ENCODE data around the gene EPB41L4A. TPM values are rescaled to one million over a fixed set of nuclear protein-coding genes. Genes with fewer than 3 reads are reported as not detected.
A peak's percentile ranks its signal among the peaks of the same experiment; 100 is the strongest.

EPB41L4A gene
- total RNA-seq, 4 donors from 2014 or later = 9.1 to 16.2 (median 14.1) TPM

- intact Hi-C loops (cut with DNase I; ENCODE audit: low total_unique reads) = no loop called here
- TF ChIP-seq POLR2A (IDR thresholded peaks at IDR 0.05) = no peak
- TF ChIP-seq CTCF (IDR thresholded peaks at IDR 0.05) = no peak
- no peak for DNase-seq (ENCODE audit: low spot score in 2 of 2)
- H3K4me3 ChIP-seq (ENCODE audit: low read depth, poor library complexity, severe bottlenecking) = no peak overlapping the region
- 84 to 87% methylated on average over 2 of the region's 2 CpGs for WGBS, 2 donors
These were observed 160.5 kb downstream of the EPB41L4A start for GRCh38 chr5:112258571-112258970.

GRCh38 chr5:112257976-112258375 is 161.1 kb downstream of the EPB41L4A start:
- no peak for DNase-seq (ENCODE audit: low spot score in 2 of 2)
- H3K4me3 ChIP-seq (ENCODE audit: low read depth, poor library complexity, severe bottlenecking) = no peak overlapping the region
- intact Hi-C loops (cut with DNase I; ENCODE audit: low total_unique reads) = no loop called here
- TF ChIP-seq POLR2A (IDR thresholded peaks at IDR 0.05) = no peak
- TF ChIP-seq CTCF (IDR thresholded peaks at IDR 0.05) = no peak

GRCh38 chr5:112257005-112257404 is 162.1 kb downstream of the EPB41L4A start:
- no peak for DNase-seq (ENCODE audit: low spot score in 2 of 2)
- TF ChIP-seq CTCF (IDR thresholded peaks at IDR 0.05) (no peak), POLR2A (IDR thresholded peaks at IDR 0.05) (no peak)
- H3K4me3 ChIP-seq (ENCODE audit: low read depth, poor library complexity, severe bottlenecking) = no peak overlapping the region
- intact Hi-C loops (cut with DNase I; ENCODE audit: low total_unique reads) = no loop called here

- intact Hi-C loops (cut with DNase I; ENCODE audit: low total_unique reads) = no loop called here
- H3K4me3 ChIP-seq (ENCODE audit: low read depth, poor library complexity, severe bottlenecking) = no peak overlapping the region
- DNase-seq (ENCODE audit: low spot score in 2 of 2) = no peak
- 63 to 66% methylated on average over 5 of the region's 5 CpGs for WGBS, 2 donors
- TF ChIP-seq POLR2A (IDR thresholded peaks at IDR 0.05) (no peak), CTCF (IDR thresholded peaks at IDR 0.05) (no peak)
These were observed 164.8 kb downstream of the EPB41L4A start for GRCh38 chr5:112254303-112254702.

- whole genome bisulfite sequencing, 2 donors = 42 to 48% methylated on average over 9 of the region's 9 CpGs
- peak in 1 of 2 donors; percentile 30 for DNase-seq (ENCODE audit: low spot score in 2 of 2)
- TF ChIP-seq CTCF (IDR thresholded peaks at IDR 0.05) (no peak), POLR2A (IDR thresholded peaks at IDR 0.05) (no peak)
These were observed 165.4 kb downstream of the EPB41L4A start for GRCh38 chr5:112253478-112254250.

GRCh38 chr5:112250551-112250950 is 168.5 kb downstream of the EPB41L4A start:
- no peak overlapping the region for H3K4me3 ChIP-seq (ENCODE audit: low read depth, poor library complexity, severe bottlenecking)
- no peak for TF ChIP-seq CTCF (IDR thresholded peaks at IDR 0.05)
- no peak for TF ChIP-seq POLR2A (IDR thresholded peaks at IDR 0.05)
- intact Hi-C loops (cut with DNase I; ENCODE audit: low total_unique reads) = no loop called here
- WGBS, 2 donors = 92 to 94% methylated on average over 2 of the region's 2 CpGs
- DNase-seq (ENCODE audit: low spot score in 2 of 2) = no peak

More at GRCh38 chr5:112253478-112254250, 165.4 kb downstream of the EPB41L4A start:
- intact Hi-C loops (cut with DNase I; ENCODE audit: low total_unique reads) = no loop called here
- no peak overlapping the region for H3K4me3 ChIP-seq (ENCODE audit: low read depth, poor library complexity, severe bottlenecking)

All from lower leg skin (tissue), 4 donors.